PC-3 (cell line): ENCODE data around the gene GRIA4. TPM values are rescaled to one million over a fixed set of nuclear protein-coding genes. Genes with fewer than 3 reads are reported as not detected.

Experiments used
- ATAC-seq: fragments of 200-7000 bp; cut with Tn5 transposase; 2 replicates; pipeline ENCODE4 v1.9.1; 2020; ENCODE audit warnings: mild to moderate bottlenecking, moderate library complexity
- BruUV-seq: library from RNA; stranded (reverse); fragments of 400-500 nt; replicated peaks from 2 replicates; lab custom pipeline; 2021; lab: Mats Ljungman, UMichigan
- CTCF ChIA-PET: fragments of 300-600 bp; sonication (Branson Sonifier 250); formaldehyde crosslinking; loops from one replicate; lab custom pipeline; 2022; ENCODE audit warnings: antibody characterized with exemption; lab: Charles Lee
- POLR2A ChIA-PET: fragments of 300-600 bp; sonication (Branson Sonifier 250); formaldehyde crosslinking; loops from one replicate; lab custom pipeline; 2022; ENCODE audit warnings: antibody characterized with exemption; ENCODE audit not compliant: unreplicated experiment; lab: Charles Lee
- DNase-seq: peaks from one replicate; pipeline ENCODE4 v3.0.0-alpha.2; 2015
- H2AFZ ChIP-seq: fragments of 300-600 bp; sonication (generic); 2 replicates; pipeline ENCODE4 v1.6.0; 2016; ENCODE audit warnings: antibody characterized with exemption, low read length
- H3F3A ChIP-seq: fragments of 300-600 bp; sonication (generic); one replicate; pipeline ENCODE4 v1.6.0; 2017; ENCODE audit warnings: antibody characterized with exemption, low read length, control low read depth, mild to moderate bottlenecking; ENCODE audit not compliant: unreplicated experiment
- H3K27ac ChIP-seq: fragments of 300-600 bp; sonication (generic); 2 replicates; pipeline ENCODE4 v1.5.1; 2016; ENCODE audit warnings: mild to moderate bottlenecking, low read length
- H3K27me3 ChIP-seq: fragments of 300-600 bp; sonication (generic); 2 replicates; pipeline ENCODE4 v1.6.1; 2016; ENCODE audit warnings: low read length, mixed read lengths
- H3K36me3 ChIP-seq: fragments of 300-600 bp; sonication (generic); 2 replicates; pipeline ENCODE4 v1.6.1; 2016; ENCODE audit warnings: low read depth, mixed run types, low read length, mixed read lengths
- H3K4me1 ChIP-seq: fragments of 300-600 bp; sonication (generic); 2 replicates; pipeline ENCODE4 v1.5.1; 2016; ENCODE audit warnings: low read length; ENCODE audit not compliant: insufficient read depth
- H3K4me2 ChIP-seq: fragments of 300-600 bp; sonication (generic); 2 replicates; pipeline ENCODE4 v1.6.0; 2016; ENCODE audit warnings: low read length
- H3K4me3 ChIP-seq: fragments of 300-600 bp; sonication (generic); 2 replicates; pipeline ENCODE4 v1.5.1; 2016; ENCODE audit warnings: mild to moderate bottlenecking, low read length, mixed read lengths
- H3K79me2 ChIP-seq: fragments of 300-600 bp; sonication (generic); 2 replicates; pipeline ENCODE4 v1.6.1; 2017; ENCODE audit warnings: low read length, mixed read lengths
- H3K9ac ChIP-seq: fragments of 300-600 bp; sonication (generic); 2 replicates; pipeline ENCODE4 v1.6.0; 2016; ENCODE audit warnings: mild to moderate bottlenecking, low read length
- H3K9me2 ChIP-seq: fragments of 300-600 bp; sonication (generic); replicated peaks from 2 replicates; pipeline ENCODE4 v1.6.1; 2016; ENCODE audit warnings: mixed run types, low read length, mixed read lengths
- H3K9me3 ChIP-seq: fragments of 300-600 bp; sonication (generic); 2 replicates; pipeline ENCODE4 v1.6.1; 2016; ENCODE audit warnings: low read length, mixed read lengths
- H4K20me1 ChIP-seq: fragments of 300-600 bp; sonication (generic); 2 replicates; pipeline ENCODE4 v1.6.1; 2016; ENCODE audit warnings: low read length, mixed read lengths
- EZH2 ChIP-seq: fragments of 300-600 bp; sonication (generic); IDR thresholded peaks from one replicate; pipeline ENCODE4 v1.6.1; 2017; ENCODE audit warnings: antibody characterized with exemption, mild to moderate bottlenecking, low read length; ENCODE audit not compliant: unreplicated experiment
- EZH2phosphoT487 ChIP-seq: fragments of 300-600 bp; sonication (generic); IDR thresholded peaks from 2 replicates; pipeline ENCODE4 v1.6.1; 2018; ENCODE audit warnings: mild to moderate bottlenecking, antibody characterized with exemption, low read length, borderline replicate concordance
- intact Hi-C: fragments of 100-400 bp; cut with micrococcal nuclease; formaldehyde crosslinking; loops from 2 replicates; pipeline ENCODE4 v1.9.0; 2023
- total RNA-seq: library from RNA; depleted of rRNA; stranded (reverse); fragments of >200 nt; gene quantifications from 2 replicates; pipeline ENCODE4 v1.2.3, GENCODE V29; 2014
- TF ChIP-seq, protein P1 (sequence below): fragments of 300-600 bp; sonication (generic); conservative IDR thresholded peaks from 2 replicates; pipeline ENCODE4 v1.5.1; 2017; ENCODE audit warnings: antibody characterized with exemption, low read depth, mild to moderate bottlenecking, low read length

GRIA4 gene
- total RNA-seq, 1 experiment from 2014 or later: not detected

DNA sequence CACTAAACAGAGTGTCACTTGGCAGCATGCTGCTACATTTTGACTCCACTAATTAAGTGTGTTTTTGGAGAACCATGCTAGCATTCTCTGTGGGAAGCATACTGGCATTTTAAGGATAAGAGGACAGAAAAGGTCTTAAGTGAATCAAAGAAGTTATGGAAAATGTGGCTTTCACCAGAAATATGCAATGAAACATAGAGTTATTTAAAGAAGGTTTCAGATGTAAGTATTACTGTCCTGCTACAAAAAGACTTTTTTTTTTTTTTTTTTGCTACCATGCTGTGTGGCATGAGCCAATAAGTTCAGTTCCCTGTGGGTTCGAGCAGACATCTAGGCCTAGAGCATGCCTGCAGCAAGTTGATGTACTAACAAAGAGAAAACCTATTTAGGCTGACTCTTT, 224.6 kb downstream of the GRIA4 start:
- no TSS peak for BruUV-seq
- TF ChIP-seq EZH2phosphoT487: no peak
- TF ChIP-seq, protein P1, sequence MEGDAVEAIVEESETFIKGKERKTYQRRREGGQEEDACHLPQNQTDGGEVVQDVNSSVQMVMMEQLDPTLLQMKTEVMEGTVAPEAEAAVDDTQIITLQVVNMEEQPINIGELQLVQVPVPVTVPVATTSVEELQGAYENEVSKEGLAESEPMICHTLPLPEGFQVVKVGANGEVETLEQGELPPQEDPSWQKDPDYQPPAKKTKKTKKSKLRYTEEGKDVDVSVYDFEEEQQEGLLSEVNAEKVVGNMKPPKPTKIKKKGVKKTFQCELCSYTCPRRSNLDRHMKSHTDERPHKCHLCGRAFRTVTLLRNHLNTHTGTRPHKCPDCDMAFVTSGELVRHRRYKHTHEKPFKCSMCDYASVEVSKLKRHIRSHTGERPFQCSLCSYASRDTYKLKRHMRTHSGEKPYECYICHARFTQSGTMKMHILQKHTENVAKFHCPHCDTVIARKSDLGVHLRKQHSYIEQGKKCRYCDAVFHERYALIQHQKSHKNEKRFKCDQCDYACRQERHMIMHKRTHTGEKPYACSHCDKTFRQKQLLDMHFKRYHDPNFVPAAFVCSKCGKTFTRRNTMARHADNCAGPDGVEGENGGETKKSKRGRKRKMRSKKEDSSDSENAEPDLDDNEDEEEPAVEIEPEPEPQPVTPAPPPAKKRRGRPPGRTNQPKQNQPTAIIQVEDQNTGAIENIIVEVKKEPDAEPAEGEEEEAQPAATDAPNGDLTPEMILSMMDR: no peak
- no peak for TF ChIP-seq EZH2
- Histone ChIP-seq H4K20me1 (no peaks in the 10 kb centered on the region), H3K9ac (no peak overlapping the region), H3K9me2 (no peaks in the 10 kb centered on the region), H3K27me3 (no peaks in the 10 kb centered on the region), H3K27ac (no peak overlapping the region), H2AFZ (no peak overlapping the region), H3K36me3 (no peaks in the 10 kb centered on the region), H3K4me3 (no peak overlapping the region), H3F3A (no peaks in the 10 kb centered on the region), H3K4me1 (peaks cover 6% of the 10 kb centered on the region), H3K4me2 (no peak overlapping the region), H3K9me3 (no peaks in the 10 kb centered on the region), H3K79me2 (no peaks in the 10 kb centered on the region)
- no peak for DNase-seq
- ChIA-PET POLR2A (no interaction called here), CTCF (no interaction called here)
- intact Hi-C loops: no loop called here
- no peak for ATAC-seq

GRCh38 chr11:105838668-105839384, 229.0 kb downstream of the GRIA4 start:
- no peak overlapping the region for H3K9ac ChIP-seq
- no peaks in the 10 kb centered on the region for H3K27me3 ChIP-seq
- no peaks in the 10 kb centered on the region for H3F3A ChIP-seq
- CTCF ChIA-PET: interaction anchor here (0.6 kb wide), 1 partner anchor 803 kb away, joined by 4 read pairs; no protein-coding TSS in a partner anchor
- peak; percentile 100 for ATAC-seq
- no peak overlapping the region for H2AFZ ChIP-seq
- TF ChIP-seq EZH2phosphoT487 (no peak), EZH2 (no peak)
- TF ChIP-seq, protein P1: no peak
- H3K9me2 ChIP-seq: no peaks in the 10 kb centered on the region
- no peak overlapping the region for H3K27ac ChIP-seq
- no peaks in the 10 kb centered on the region for H4K20me1 ChIP-seq
- no peaks in the 10 kb centered on the region for H3K9me3 ChIP-seq
- no peaks in the 10 kb centered on the region for H3K36me3 ChIP-seq
- H3K4me3 ChIP-seq: no peak overlapping the region
- intact Hi-C loops: no loop called here
- H3K4me1 ChIP-seq: peaks cover 6% of the 10 kb centered on the region
- DNase-seq: peak; percentile 84
- H3K79me2 ChIP-seq: no peaks in the 10 kb centered on the region
- POLR2A ChIA-PET: interaction anchor here (0.6 kb wide), 2 partner anchors 12 to 78 kb away, joined by 3 read pairs; no protein-coding TSS in a partner anchor
- BruUV-seq: no TSS peak
- H3K4me2 ChIP-seq: peak overlapping the region; percentile 36

DNA sequence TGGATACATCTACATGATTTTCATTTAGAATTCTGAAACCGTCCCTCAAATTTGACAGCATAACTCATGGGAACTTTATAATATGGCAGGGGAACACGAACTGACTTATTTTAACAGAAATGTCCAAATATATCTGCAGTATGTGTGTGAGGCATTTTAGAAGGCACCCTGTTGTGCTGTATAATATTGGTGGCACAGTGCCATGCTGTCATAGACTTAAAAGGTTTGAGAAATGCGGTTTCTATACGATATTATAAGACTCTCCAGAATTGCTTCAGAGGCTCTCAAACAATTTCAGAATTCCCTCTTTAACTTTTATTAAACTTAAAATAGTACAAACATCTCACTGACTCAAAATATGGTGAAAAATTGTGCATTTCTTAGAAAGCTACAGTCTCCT, 230.5 kb downstream of the GRIA4 start:
- TF ChIP-seq, protein P1: no peak
- no peak for TF ChIP-seq EZH2
- TF ChIP-seq EZH2phosphoT487: no peak
- ChIA-PET CTCF (no interaction called here), POLR2A (no interaction called here)
- Histone ChIP-seq H3K4me3 (no peak overlapping the region), H3K27me3 (no peaks in the 10 kb centered on the region), H3K79me2 (no peaks in the 10 kb centered on the region), H3K4me1 (peaks cover 6% of the 10 kb centered on the region), H2AFZ (no peak overlapping the region), H3K9ac (no peak overlapping the region), H3K9me3 (no peaks in the 10 kb centered on the region), H3K36me3 (no peaks in the 10 kb centered on the region), H3K9me2 (no peaks in the 10 kb centered on the region), H3F3A (no peaks in the 10 kb centered on the region), H4K20me1 (no peaks in the 10 kb centered on the region), H3K27ac (no peak overlapping the region), H3K4me2 (no peak overlapping the region)
- no TSS peak for BruUV-seq
- intact Hi-C loops: no loop called here
- ATAC-seq (no peak), DNase-seq (no peak)
